Pulmonary artery endothelial cell (primary cell): Measurements from ENCODE around the gene MZB1. TPM values are rescaled to one million over a fixed set of nuclear protein-coding genes. Genes with fewer than 3 reads are reported as not detected.
"Not testable (repeated sequence)": the region's sequence is repeated elsewhere in the genome, so short reads cannot be mapped to it uniquely, and the experiment has no call there.

Source experiments
- DNase-seq: peaks from one replicate; pipeline ENCODE4 v3.0.0-alpha.2; 2011; ENCODE audit warnings: low read depth, low spot score
- total RNA-seq: library from RNA; depleted of rRNA; stranded (reverse); fragments of >200 nt; gene quantifications from 2 replicates; pipeline ENCODE4 v1.2.3, GENCODE V29; 2014

MZB1 gene
- total RNA-seq, 1 donor from 2014 or later: not detected

DNA sequence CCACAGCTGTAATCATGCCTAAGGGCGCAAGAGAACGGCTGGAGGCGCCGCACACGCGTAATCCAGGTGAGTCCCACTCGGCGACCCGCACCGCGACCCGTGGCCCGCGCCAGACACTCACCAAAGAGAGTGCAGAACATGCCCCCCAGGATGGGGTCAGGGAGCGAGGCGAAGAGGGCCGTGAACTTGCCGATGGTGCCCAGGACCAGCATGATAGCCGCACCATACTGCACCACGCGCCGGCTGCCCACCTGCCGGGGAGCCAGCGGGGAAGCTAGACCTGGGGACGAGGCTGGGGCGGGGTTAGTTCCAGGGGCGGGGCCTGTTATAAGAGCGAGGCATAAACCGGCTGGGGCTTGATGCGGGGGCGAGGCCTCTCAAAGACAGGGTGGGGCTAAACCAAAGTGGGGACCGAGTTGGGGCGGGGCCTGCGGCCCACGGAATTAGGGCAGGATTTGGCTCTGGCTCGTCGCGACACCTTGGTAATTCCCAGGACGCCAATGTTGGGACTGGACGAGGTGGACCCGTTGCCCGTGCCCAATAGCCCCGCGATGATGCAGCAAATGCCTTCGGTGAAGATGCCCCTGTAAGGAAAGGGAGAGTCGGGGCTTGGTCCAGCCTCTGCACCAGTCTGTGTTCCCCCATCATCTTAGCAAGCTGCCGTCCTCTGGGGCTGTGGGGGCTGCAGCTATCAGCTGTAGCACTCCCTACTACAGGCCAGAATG lies 11.4 kb downstream of the MZB1 start:
- no peak for DNase-seq

DNA sequence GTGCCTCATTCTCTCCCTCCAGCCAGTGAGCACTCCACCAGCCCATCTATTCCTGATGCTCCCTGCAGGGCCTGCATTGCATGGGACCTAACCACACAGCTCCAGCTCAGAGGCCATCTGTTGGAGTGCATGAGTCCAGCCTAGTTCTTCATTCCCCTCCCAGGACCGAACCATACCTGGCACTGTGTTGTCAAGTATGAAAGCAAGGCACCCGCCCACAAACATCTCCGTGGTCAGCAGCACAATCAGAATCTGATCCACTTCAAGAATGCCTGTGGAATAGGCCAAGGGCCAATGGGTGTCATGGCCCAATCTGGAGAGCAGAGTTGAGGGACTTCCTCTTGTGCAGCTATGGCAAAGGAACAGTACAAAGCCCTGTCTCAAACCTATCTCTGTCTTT lies 12.5 kb downstream of the MZB1 start:
- DNase-seq: no peak

DNA sequence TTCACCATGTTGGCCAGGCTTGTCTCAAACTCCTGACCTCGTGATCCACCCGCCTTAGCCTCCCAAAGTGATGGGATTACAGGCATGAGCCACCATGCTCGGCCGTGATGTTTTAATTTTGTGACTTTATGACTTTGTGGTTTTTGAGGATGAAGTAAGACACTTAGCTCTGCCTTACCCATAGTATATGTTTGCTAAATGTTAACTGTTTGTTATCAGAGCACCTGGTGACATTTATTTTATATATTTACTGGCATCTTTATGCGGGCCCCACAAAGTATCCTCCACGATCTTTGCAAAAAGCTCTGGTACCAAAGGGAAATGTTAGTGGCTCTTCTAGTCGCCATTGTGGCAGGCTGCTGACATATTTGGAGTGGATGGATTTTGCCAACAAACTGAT lies 13.3 kb downstream of the MZB1 start:
- no peak for DNase-seq

DNA sequence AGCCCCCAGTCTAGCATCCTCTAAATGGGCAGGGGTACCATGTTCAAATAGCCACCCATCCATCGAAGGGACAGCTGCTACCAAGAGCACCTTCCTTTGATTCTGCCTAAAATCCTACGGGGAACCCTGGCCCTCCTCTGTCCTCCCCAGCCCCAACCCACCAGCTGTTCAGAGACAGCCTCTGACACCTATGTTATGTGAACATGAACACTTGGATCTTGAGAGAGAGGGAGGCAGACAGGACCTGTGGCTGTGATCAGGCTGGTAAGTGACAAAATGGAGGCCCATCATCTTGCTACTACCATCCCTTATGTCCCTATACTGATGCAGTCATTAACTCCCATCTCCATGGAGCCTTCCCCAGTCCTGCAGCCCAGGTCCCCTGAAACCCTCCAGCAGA lies 14.8 kb downstream of the MZB1 start:
- DNase-seq: no peak

DNA sequence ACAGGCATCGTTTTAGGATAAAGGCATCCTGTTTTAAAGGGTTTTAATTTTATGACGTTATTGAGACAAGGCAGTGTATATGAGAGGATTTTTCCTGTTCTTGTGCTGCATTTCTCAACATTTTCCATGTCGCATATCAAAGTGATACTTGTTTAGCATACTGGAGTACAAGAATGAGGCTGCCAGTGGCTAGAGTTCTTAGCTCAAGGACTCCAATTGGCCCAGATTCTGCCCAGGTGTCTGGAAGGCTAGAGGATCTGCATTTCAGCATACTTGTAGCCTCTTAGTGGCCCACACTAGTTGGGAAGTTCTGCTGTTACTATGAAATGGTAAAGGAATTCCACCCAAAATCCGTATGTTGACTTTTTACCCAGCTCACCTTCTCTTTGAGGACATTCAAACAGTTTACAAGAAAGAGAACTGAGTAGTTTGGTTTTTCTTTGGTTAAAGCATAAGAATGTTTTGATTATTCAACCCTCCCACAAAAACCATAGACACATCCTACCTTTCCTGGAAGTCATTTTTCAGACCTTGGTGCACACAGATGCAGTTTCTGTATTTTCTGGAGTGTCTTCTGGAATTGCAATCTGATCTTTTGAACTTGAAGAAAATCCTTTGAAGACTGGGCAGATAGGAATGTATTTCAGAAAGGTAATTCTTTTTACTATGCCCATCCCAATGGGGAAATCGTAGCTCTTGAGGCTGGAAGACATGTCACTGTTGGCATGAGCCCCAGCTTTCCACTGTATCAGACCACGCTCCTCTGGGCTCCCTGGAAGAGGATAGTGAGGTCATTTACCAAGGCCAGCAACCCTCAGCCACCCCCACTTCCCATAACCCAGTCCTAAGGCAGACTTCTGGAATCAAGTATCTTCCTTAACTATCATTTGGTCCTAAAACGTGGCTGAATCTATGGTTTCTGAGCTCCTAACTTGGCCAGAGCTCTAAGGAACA lies 18.0 kb downstream of the MZB1 start:
- no peak for DNase-seq

DNA sequence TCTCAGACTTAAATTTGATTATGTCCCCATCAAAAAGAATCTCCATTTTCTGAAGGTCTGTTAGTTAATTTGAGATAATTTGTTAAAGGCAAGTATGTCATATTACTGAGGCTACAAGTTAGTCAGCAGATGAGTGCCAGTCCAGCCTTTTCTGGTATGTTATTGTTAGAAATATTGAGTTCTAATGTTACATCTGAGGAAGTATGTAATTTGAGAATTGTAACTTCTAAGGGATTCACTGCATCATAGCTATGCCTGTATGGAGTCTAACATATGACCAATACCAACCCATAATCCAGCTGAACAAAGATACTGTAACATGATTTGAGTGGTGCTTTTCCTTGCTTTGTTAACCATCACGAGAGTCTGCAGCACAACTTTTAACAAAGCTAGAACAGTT lies 20.5 kb downstream of the MZB1 start:
- no peak for DNase-seq

DNA sequence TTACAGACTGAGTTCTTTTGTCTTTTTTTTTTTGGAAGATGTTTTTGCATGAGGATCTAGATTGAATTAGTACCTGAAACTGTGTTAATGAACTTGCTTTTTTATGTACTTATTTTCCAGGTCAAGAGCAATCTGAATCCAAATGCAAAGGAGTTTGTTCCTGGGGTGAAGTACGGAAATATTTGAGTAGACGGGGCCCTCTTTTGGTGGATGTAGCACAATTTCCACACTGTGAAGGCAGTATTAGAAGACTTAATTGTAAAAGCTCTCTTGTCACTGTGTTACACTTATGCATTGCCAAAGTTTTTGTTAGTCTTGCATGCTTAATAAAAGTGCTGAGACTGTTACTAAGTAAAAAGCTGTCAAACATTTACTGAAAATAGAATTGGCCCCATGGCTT lies 21.1 kb downstream of the MZB1 start:
- DNase-seq: no peak

DNA sequence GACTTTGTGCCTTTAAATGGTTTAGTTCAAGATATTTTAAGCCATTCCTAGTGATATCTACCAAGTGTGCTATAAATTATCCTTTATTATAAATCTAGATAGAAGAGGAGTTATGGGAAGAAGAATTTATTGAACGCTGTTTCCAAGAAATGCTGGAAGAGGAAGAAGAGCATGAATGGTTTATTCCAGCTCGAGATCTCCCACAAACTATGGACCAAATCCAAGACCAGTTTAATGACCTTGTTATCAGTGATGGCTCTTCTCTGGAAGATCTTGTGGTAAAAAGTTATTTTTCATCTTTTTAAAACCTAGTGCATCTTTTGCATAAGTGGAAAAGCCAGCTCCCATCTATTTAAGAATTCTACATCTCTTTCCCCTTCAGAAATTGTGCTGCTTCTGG lies 25.2 kb downstream of the MZB1 start:
- DNase-seq: no peak

DNA sequence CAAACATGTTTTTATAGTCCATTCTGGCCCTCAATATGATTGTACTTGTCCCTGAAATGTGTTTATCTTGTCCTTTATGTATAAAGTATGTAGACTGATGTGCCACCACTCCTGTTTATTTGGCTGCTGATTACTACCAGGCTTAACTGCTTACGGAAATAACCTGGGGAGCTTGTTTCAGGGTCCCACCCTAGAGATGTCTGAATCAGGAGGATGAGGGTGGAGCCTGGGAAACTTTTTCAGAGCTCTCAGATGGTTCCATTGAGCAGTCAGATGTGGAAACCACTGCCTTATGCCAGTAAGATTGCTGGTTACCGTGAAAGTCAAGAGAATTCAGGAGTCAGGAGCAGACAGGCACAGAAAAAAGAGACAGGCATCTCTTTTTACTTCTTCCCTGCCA lies 25.8 kb downstream of the MZB1 start:
- DNase-seq: no peak

DNA sequence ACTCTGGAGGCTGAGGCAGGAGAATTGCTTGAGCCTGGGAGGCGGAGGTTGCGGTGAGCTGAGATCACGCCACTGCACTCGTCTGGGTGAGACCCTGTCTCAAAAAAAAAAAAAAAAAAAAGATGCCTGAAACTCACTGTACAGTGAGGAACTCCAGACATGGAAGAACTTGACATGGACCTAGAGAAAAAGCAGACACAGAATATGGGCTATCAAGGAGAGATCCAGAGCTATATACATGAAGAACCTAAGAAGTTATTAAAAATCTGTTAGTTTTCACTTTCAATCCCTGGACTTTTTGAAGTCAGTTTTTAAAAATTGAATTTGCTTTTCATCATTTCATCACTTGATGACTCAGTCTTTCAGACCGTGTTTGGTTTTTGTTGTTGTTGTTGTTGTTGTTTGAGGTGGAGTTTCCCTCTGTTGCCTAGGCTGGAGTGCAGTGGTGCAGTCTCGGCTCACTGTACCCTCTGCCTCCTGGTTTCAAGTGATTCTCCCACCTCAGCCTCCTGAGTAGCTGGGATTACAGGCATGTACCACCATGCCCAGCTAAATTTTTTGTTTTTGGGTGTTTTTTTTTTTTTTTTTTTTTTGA lies 27.8 kb downstream of the MZB1 start:
- DNase-seq: no peak

DNA sequence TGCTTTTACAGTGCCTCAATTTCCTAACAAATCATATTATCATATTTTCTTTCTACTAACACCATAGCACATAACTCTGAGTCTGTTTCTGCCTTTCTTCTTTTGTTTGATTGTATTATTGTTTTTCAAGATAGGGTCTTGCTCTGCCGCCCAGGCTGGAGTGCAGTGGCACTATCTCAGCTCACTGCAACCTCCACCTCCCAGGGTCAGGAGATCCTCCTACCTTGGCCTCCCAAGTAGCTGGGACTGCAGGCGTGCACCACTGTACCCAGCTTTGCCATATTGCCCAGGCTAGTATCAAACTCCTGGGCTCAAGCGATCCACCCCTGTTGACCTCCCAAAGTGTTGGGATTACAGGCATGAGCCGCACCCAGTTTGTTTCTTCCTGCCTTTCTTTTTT lies 29.3 kb downstream of the MZB1 start:
- no peak for DNase-seq

DNA sequence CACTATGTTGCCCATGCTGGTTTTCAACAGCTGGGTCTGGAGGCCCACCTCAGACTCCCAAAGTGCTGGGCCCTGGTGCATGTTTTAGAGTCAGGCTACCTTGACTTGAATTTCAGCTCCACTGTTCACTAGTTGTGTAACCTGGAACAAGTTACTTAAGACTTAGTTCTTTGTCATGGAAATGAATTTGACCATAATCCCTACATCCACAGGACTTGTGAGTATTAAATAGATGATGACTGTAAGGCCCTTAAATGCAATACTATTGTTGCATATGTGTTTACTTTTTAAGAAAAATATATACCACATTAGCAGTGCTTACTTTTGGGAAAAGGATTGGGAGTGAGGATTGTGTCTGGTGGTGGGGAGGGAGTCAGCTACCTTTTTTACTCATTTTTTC lies 31.6 kb downstream of the MZB1 start:
- no peak for DNase-seq

DNA sequence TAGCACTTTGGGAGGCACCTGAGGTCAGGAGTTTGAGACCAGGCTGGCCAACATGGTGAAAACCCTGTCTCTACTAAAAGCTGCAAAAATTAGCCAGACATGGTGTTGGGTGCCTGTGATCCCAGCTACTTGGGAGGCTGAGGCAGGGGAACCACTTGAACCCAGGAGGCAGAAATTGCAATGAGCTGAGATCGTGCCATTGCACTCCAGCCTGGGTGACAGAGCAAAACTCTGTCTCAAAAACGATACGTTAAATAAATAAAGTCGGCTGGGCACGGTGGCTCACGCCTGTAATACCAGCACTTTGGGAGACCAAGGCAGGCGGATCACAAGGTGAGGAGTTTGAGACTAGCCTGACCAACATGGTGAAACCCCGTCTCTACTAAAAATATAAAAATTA lies 33.8 kb downstream of the MZB1 start:
- DNase-seq: not testable (repeated sequence)

DNA sequence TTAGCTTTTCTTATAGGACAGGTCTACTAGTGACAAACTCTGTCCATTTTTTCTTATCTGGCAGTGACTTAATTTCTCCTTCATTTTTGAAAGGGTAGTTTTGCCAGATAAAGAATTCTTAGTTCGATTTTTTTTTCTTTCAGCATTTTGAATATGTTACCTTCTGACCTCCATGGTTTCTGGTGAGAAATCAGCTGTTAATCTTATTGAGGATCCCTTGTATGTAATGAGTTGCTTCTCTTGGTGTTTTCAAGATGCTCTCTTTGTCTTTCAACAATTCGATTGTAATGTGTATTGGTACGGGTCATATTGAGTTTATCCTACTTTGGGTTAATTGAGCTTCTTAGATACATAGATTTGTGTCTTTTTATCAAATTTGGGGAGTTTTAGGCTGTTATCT lies 35.5 kb downstream of the MZB1 start:
- no peak for DNase-seq

DNA sequence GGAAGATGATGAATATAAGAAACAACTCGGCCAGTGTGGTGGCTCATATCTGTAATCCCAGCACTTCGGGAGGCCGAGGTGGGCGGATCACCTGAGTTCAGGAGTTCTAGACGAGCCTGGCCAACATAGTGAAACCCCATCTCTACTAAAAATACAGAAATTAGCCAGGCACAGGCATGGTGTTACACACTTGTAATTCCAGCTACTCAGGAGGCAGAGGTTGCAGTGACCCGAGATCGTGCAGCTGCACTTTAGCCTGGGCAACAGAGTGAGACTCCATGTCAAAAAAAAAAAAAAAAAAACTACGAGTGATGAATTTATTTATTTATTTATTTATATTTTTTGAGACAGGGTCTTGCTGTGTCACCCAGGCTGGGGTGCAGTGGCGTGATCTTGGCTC lies 41.9 kb downstream of the MZB1 start:
- not testable (repeated sequence) for DNase-seq

DNA sequence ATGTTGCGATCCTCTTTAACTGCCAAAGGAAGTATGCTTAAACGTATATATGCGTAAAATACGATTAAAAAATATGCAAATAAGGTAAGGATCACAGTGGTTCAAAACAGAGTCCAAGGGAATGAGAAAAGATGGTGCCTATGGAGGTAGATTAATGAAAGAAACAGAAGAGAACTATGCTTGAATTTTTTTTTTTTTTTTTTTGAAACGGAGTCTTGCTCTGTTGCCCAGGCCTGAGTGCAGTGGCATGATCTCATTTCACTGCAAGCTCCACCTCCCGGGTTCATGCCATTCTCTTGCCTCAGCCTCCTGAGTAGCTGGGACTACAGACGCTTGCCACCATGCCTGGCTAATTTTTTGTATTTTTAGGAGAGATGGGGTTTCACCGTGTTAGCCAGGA lies 44.3 kb downstream of the MZB1 start:
- not testable (repeated sequence) for DNase-seq

DNA sequence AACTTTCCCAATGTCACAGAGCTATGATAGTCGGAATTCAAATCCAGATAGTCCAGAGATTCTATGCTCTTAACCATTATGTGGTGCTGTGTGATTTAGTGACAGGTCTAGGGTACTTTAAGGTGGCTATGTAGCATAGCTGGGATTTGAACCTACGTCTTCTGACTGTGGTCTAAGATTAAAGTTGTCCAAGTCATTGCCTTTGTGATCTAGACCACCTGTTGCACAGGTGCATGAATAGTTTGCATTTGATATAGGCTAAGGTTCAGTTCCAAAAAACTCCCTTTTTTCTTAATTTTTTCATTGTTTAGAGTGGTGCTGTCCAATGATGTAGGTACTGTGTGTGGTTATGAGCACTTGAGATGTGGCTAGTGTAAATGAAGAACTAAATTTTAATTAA lies 45.5 kb downstream of the MZB1 start:
- DNase-seq: no peak

DNA sequence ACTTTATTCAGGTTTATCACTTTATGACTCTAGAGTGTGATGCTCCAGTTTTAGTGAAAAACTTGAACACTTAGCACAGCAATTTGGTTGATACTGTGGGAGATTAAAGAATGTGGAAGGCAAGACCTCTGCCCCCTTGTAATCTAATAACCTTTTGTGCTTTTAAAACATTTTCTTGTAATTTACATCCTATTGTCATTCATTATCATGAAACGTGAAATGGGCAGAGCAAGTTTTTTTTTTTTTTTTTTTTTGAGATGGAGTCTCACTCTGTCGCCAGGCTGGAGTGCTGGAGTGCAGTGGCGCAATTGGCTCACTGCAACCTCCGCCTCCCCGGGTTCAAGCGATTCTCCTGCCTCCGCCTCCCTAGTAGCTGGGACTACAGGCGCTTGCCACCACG lies 46.2 kb downstream of the MZB1 start:
- DNase-seq: no peak

DNA sequence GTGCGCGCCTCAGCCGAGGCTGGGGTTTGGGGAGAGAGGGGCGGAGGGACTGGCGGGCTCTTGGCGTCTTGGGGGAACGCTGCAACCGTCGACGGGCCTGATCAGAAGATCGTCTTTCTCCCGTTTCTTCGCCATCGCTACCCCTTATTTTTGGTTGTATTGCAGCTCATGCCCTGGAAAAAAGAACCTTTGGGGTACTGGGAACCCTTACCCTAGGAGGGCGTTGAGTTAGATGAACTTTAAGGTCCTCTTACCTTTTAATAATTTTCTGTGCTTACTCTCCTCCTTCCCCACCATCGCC lies 47.3 kb downstream of the MZB1 start:
- DNase-seq: no peak

DNA sequence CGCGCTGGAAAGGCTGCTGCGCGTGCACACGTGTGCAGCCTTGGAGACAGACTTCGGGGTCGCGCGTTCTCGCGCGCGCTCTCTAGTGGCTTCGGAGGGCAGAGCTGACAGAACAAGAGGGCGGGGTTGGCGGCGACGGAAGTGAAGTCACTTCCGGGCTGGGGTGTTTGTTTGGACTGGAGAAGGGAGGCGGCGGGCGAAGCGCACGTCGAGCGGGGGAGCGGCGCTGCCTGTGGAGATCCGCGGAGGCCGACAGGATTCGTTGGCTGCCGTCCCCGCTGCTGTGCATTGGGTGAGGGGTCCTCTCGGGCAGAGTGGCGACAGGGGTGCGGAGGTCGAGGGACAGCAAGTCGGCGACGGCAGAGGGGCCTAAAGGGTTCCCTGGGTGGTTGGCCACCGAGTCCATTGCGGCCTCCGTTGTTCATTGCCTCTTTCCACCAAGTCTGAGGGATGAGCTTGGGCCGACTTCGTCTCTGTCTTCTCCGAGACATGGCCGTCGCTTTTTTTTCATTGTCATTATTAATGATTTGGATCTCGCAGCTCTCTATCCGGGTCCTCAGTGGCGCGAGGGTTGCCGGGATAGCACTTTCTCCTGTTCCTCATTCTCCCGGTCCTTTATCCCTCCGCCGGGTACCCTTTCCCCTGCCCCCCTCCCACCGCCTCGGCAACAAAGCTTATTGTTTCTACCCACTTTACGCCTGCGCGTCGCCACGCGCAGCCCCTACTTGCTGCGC lies 47.9 kb downstream of the MZB1 start, which contains the start of gene PAIP2:
Gene PAIP2 (plus strand): TSS at position 166 of the 734 bp plus-strand sequence. CDS start 21,931 bp downstream, outside the sequence.
- peak; percentile 91 for DNase-seq

DNA sequence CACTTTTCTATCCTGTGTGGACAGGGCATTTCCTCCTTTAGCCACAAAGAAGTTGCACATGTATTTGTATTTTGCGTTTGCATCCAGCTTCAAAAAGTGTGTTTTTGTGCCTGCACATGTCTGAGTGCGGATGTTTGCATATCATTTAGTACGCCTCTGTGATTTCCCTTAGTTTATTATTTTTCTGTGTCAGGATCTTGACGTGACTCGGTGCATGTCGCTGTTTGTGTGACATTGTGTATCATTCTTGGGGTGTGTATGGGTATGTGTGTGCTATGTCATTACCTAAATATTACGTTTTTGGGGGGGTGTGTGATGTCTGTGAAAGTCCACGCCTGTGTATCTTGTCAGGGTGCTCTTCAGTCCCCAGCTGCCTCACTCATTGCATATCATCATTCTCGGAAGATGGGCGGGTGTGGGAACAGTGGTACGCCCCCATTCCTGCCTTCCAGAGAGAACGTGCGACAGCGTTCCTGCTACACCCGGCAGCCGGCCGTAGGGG lies 48.5 kb downstream of the MZB1 start:
- DNase-seq: no peak

DNA sequence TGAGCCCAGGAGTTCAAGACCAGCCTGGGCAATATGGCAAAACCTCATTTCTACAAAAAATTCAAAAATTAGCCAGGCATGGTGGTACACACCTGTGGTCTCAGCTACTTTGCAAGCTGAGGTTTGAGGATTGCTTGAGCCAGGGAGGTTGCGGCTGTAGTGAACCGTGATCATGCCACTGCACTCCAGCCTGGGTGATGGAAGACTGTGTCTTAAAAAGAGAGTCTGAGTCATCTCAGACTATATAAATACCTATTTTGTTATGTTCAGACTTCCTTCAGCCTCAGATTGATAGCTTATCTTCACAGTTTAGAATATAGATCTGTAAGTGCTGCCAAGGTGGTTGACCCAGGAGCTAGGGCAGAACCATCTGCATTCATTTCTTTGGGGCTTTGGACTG lies 49.7 kb downstream of the MZB1 start:
- DNase-seq: no peak
